DND-41 (cell line): ENCODE results near the gene POC1A.

Experiments
- ATAC-seq: fragments of 200-7000 bp; cut with Tn5 transposase; 3 replicates; pipeline ENCODE4 v1.9.1; 2021; ENCODE audit warnings: low read depth; ENCODE audit not compliant: insufficient read depth
- DNase-seq: peaks from one replicate; pipeline ENCODE4 v3.0.0-alpha.2; 2020
- H2AFZ ChIP-seq: 2 replicates; pipeline ENCODE4 v1.6.0; 2012; ENCODE audit warnings: low read depth, low read length
- H3K27ac ChIP-seq: 2 replicates; pipeline ENCODE4 v1.5.1; 2012; ENCODE audit warnings: low read length, inconsistent platforms
- H3K27me3 ChIP-seq: fragments of 200-600 bp; sonication (generic); 2 replicates; pipeline ENCODE4 v1.6.0; 2012; ENCODE audit warnings: low read length, mild to moderate bottlenecking, inconsistent platforms; ENCODE audit not compliant: insufficient read depth, poor library complexity
- H3K36me3 ChIP-seq: 2 replicates; pipeline ENCODE4 v1.5.1; 2012; ENCODE audit warnings: low read length, inconsistent platforms; ENCODE audit not compliant: insufficient read depth
- H3K4me1 ChIP-seq: 2 replicates; pipeline ENCODE4 v1.5.1; 2012; ENCODE audit warnings: mild to moderate bottlenecking, low read length; ENCODE audit not compliant: insufficient read depth
- H3K4me2 ChIP-seq: 2 replicates; pipeline ENCODE4 v1.6.0; 2012; ENCODE audit warnings: mild to moderate bottlenecking, moderate library complexity, low read length, inconsistent platforms; ENCODE audit not compliant: insufficient read depth
- H3K4me3 ChIP-seq, 2 experiments: fragments of 200-600 bp in 1 of 2; shearing (Covaris generic) in 1 of 2; 2 replicates each; pipeline ENCODE4 v1.5.1; 2012 to 2016; ENCODE audit warnings: inconsistent platforms in 2 of 2, low read length in 2 of 2, mild to moderate bottlenecking in 2 of 2, low read depth in 1 of 2, moderate library complexity in 1 of 2
- H3K79me2 ChIP-seq: 2 replicates; pipeline ENCODE4 v1.6.0; 2012; ENCODE audit warnings: low read length, inconsistent platforms; ENCODE audit not compliant: insufficient read depth
- H3K9ac ChIP-seq: 2 replicates; pipeline ENCODE4 v1.6.0; 2012; ENCODE audit warnings: low read depth, mild to moderate bottlenecking, inconsistent platforms, low read length, moderate library complexity
- H3K9me3 ChIP-seq: 2 replicates; pipeline ENCODE4 v1.5.1; 2012; ENCODE audit warnings: low read length, moderate library complexity, mild to moderate bottlenecking, inconsistent platforms; ENCODE audit not compliant: insufficient read depth, severe bottlenecking
- H4K20me1 ChIP-seq: 2 replicates; pipeline ENCODE4 v1.6.0; 2012; ENCODE audit warnings: low read length; ENCODE audit not compliant: insufficient read depth
- EZH2 ChIP-seq: IDR thresholded peaks from 3 replicates; pipeline ENCODE4 v1.6.1; 2012; ENCODE audit warnings: borderline replicate concordance, low read depth, mild to moderate bottlenecking, moderate library complexity, low read length, inconsistent platforms; ENCODE audit not compliant: severe bottlenecking
- TF ChIP-seq, protein P1 (sequence below): IDR thresholded peaks from 2 replicates; pipeline ENCODE4 v1.5.1; 2012; ENCODE audit warnings: borderline replicate concordance, low read length, moderate library complexity, mild to moderate bottlenecking; ENCODE audit not compliant: poor library complexity, severe bottlenecking; ENCODE audit errors: extremely low read depth

The POC1A gene

GRCh38 chr3:52090131-52090932, 63.9 kb downstream of the POC1A start:
- H2AFZ ChIP-seq = no peak overlapping the region
- no peaks in the 10 kb centered on the region for H3K27me3 ChIP-seq
- no peak overlapping the region for H3K4me2 ChIP-seq
- H3K9ac ChIP-seq = no peak overlapping the region
- DNase-seq (no peak), ATAC-seq (no peak)
- no peak overlapping the region for H3K4me3 ChIP-seq
- peaks cover 10% of the 10 kb centered on the region; the same call in 1 of the 2 replicates for H4K20me1 ChIP-seq
- no peaks in the 10 kb centered on the region for H3K79me2 ChIP-seq
- no peaks in the 10 kb centered on the region for H3K9me3 ChIP-seq
- no peak for TF ChIP-seq EZH2
- TF ChIP-seq, protein P1, sequence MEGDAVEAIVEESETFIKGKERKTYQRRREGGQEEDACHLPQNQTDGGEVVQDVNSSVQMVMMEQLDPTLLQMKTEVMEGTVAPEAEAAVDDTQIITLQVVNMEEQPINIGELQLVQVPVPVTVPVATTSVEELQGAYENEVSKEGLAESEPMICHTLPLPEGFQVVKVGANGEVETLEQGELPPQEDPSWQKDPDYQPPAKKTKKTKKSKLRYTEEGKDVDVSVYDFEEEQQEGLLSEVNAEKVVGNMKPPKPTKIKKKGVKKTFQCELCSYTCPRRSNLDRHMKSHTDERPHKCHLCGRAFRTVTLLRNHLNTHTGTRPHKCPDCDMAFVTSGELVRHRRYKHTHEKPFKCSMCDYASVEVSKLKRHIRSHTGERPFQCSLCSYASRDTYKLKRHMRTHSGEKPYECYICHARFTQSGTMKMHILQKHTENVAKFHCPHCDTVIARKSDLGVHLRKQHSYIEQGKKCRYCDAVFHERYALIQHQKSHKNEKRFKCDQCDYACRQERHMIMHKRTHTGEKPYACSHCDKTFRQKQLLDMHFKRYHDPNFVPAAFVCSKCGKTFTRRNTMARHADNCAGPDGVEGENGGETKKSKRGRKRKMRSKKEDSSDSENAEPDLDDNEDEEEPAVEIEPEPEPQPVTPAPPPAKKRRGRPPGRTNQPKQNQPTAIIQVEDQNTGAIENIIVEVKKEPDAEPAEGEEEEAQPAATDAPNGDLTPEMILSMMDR = no peak
- no peak overlapping the region for H3K27ac ChIP-seq
- H3K36me3 ChIP-seq = peaks cover 68% of the 10 kb centered on the region
- peaks cover 8% of the 10 kb centered on the region for H3K4me1 ChIP-seq

DNA sequence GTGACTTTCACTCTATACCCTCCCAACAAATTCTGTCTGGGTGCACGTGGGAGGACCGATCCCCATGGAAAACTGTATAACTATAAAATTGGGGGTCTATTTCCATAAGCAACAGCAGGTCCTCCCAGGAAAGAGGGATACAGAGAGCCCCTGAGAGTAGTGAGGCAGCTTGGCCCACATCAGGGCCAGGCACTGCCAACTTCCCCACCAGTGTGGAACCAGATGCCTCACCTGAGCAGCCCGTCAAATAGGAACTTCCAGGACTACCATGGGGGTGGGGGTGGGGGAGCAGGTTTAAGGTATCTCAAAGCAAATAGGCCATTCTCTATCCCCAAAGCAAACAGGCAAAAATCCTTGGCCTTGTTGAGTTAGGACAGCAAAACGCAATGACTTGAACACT, 64.5 kb downstream of the POC1A start:
- H3K4me3 ChIP-seq = no peak overlapping the region
- H3K79me2 ChIP-seq = no peaks in the 10 kb centered on the region
- DNase-seq (no peak), ATAC-seq (no peak)
- H3K27ac ChIP-seq = no peak overlapping the region
- TF ChIP-seq, protein P1 = no peak
- TF ChIP-seq EZH2 = no peak
- H3K36me3 ChIP-seq = peaks cover 66% of the 10 kb centered on the region
- no peak overlapping the region for H3K9ac ChIP-seq
- no peak overlapping the region for H2AFZ ChIP-seq
- H4K20me1 ChIP-seq = peaks cover 15% of the 10 kb centered on the region; the same call in 1 of the 2 replicates
- H3K9me3 ChIP-seq = no peaks in the 10 kb centered on the region
- H3K4me1 ChIP-seq = peaks cover 8% of the 10 kb centered on the region
- no peak overlapping the region for H3K4me2 ChIP-seq
- H3K27me3 ChIP-seq = no peaks in the 10 kb centered on the region

DNA sequence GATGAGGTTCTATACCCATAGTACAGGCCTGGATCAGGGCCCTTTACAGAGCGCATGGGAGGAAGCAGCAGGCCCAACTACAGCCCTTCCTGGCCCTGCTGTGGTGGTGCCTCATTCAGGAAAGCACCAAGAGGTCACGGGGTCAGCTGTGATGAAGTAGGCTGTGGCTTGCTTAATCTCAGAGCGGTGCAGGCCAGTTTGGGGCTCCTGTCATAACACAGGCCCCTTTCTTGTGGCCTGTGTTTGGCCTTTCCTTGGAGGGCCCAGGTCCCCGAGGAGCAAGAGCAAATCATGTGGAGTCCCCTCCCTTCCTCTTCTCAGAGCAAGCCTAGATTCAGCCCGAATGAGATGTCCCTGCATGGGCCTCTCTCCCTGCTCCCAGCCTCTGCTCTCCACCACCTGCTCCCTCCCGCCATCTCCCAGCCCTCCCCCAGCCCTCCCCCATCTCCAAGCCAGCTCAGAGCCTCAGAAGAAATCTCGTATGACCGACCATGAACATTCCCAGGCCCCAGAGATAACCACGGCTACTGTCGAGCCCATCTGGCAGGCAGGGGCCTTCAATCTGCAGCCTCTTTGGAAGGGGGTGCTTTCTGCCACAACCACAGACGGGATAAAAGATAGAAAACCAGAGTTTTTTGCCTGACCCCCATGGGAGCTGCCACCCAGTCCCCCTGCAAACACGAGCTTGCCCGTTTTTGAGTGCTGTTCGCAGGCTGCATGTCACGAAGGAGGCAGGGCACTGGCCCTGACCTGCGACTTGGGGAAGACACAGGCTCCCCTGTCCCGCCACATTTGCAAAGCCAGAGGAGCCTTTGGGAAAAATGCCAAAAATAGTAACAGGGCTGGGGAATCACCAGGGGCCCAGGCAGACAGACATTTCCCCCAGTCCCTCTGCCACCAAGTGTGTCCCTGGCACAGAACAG, 65.5 kb downstream of the POC1A start:
- TF ChIP-seq EZH2 = no peak
- TF ChIP-seq, protein P1 = no peak
- Histone ChIP-seq H3K27me3 (no peaks in the 10 kb centered on the region), H4K20me1 (peaks cover 17% of the 10 kb centered on the region; the same call in 1 of the 2 replicates), H3K9me3 (no peaks in the 10 kb centered on the region), H3K27ac (no peak overlapping the region), H3K9ac (no peak overlapping the region), H3K36me3 (peaks cover 66% of the 10 kb centered on the region), H2AFZ (no peak overlapping the region), H3K4me2 (no peak overlapping the region), H3K4me3 (no peak overlapping the region), H3K4me1 (peaks cover 8% of the 10 kb centered on the region), H3K79me2 (no peaks in the 10 kb centered on the region)
- ATAC-seq (no peak), DNase-seq (no peak)
